Bronchial epithelial cell (primary cell): ENCODE results near the gene PRSS22. TPM values are rescaled to one million over a fixed set of nuclear protein-coding genes. Genes with fewer than 3 reads are reported as not detected.
"Not testable (repeated sequence)": the region's sequence is repeated elsewhere in the genome, so short reads cannot be mapped to it uniquely, and the experiment has no call there.

Source experiments
- DNase-seq: peaks from one replicate; pipeline ENCODE4 v3.0.0-alpha.2; 2010; ENCODE audit warnings: low read depth
- FAIRE-seq: peaks from 2 replicates; lab custom pipeline; 2011; peaks lifted over from hg19 to GRCh38; lab: Jason Lieb, UNC
- H3K27me3 ChIP-seq: 2 replicates; pipeline ENCODE4 v1.5.1; 2011; ENCODE audit warnings: low read length; ENCODE audit not compliant: control insufficient read depth, insufficient read depth
- H3K36me3 ChIP-seq: 2 replicates; pipeline ENCODE4 v1.5.1; 2011; ENCODE audit warnings: low read length; ENCODE audit not compliant: control insufficient read depth, insufficient read depth
- H3K4me3 ChIP-seq: 2 replicates; pipeline ENCODE4 v1.5.1; 2011; ENCODE audit warnings: mild to moderate bottlenecking, low read depth, low read length, control low read depth
- total RNA-seq: library from RNA; depleted of rRNA; stranded (reverse); fragments of >200 nt; gene quantifications from 2 replicates; pipeline ENCODE4 v1.2.1, GENCODE V29; 2014
- TF ChIP-seq, protein P1 (sequence below): IDR thresholded peaks from 2 replicates; pipeline ENCODE4 v1.5.1; 2011; ENCODE audit warnings: mild to moderate bottlenecking, moderate library complexity, low read length, control low read depth, inconsistent platforms; ENCODE audit not compliant: insufficient read depth, severe bottlenecking

The PRSS22 gene, protein sequence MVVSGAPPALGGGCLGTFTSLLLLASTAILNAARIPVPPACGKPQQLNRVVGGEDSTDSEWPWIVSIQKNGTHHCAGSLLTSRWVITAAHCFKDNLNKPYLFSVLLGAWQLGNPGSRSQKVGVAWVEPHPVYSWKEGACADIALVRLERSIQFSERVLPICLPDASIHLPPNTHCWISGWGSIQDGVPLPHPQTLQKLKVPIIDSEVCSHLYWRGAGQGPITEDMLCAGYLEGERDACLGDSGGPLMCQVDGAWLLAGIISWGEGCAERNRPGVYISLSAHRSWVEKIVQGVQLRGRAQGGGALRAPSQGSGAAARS
- total RNA-seq: 9.2 and 16.9 TPM in 2 replicates

DNA sequence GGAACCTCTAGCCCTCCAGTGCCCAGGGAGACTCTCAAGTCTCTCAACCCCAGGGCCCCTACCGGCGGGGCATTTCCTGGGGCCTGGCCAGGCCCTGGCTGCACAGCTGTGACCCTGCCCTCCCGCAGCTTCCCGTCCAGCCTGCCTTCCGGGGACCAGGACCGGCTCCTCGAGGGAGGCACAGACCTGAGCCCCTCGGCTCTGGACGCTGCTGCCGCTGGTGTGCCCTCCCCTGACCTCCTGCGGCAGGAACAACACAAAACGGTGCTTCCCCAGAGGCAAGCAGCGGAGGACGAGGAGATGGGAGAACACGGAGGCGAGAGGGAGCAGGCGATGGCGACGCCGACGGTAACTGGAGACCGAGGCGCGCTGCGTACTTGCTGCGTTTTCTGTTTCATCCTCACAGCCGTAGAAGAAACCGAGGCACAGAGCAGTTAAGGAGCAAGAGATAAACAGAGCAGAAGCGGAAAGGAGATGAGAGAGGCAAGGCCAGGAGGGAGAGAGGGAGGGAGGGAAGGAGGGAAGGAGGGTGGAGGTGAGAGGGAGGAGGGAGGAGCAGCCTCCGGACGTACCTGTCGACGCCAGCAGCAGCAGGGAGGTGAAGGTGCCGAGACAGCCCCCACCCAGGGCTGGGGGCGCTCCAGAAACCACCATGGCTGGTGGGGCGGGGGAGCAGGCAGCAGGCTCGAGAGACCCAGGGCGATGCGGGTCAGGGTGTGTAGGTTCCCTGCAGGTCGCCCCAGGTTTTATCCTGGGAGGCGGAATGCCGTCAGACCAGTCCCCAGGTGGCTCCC lies at the start of gene PRSS22:
PRSS22 (minus strand) TSS at position 720 of the 794 bp plus-strand sequence; CDS start at position 654, 66 bp downstream.
- DNase-seq: peak; percentile 27
- H3K4me3 ChIP-seq: peak within 1 kb of the TSS; percentile 47
- TF ChIP-seq, protein P1, sequence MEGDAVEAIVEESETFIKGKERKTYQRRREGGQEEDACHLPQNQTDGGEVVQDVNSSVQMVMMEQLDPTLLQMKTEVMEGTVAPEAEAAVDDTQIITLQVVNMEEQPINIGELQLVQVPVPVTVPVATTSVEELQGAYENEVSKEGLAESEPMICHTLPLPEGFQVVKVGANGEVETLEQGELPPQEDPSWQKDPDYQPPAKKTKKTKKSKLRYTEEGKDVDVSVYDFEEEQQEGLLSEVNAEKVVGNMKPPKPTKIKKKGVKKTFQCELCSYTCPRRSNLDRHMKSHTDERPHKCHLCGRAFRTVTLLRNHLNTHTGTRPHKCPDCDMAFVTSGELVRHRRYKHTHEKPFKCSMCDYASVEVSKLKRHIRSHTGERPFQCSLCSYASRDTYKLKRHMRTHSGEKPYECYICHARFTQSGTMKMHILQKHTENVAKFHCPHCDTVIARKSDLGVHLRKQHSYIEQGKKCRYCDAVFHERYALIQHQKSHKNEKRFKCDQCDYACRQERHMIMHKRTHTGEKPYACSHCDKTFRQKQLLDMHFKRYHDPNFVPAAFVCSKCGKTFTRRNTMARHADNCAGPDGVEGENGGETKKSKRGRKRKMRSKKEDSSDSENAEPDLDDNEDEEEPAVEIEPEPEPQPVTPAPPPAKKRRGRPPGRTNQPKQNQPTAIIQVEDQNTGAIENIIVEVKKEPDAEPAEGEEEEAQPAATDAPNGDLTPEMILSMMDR: no peak
- H3K36me3 ChIP-seq: no peaks in the 10 kb centered on the region
- FAIRE-seq: no peak
- H3K27me3 ChIP-seq: no peaks in the 10 kb centered on the region

DNA sequence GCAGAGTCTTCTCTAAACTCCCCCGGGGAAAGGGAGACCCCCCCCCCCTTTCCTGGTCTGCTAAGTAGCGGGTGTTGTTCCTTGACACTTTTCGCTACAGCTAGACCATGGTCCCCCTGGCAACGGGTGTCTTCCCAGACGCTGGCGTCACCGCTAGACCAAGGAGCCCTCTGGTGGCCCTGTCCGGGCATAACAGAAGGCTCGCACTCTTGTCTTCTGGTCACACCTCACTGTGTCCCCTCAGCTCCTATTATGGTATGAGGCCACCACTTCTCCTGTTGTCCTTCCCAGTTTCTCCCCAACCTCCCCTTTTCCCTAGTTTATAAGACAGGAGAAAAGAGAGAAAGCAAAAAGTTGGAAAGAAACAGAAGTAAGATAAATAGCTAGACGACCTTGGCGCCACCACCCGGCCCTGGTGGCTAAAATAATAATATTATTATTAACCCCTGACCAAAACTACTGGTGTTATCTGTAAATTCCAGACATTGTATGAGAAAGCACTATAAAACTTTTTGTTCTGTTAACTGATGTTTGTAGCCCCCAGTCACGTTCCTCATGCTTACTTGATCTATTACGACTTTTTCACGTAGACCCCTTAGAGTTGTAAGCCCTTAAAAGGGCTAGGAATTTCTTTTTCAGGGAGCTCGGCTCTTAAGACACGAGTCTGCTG lies 49.2 kb upstream of the PRSS22 start:
- FAIRE-seq, H3K27me3 ChIP-seq, DNase-seq, H3K4me3 ChIP-seq, H3K36me3 ChIP-seq: not testable (repeated sequence)
- TF ChIP-seq, protein P1: peak; percentile 60

DNA sequence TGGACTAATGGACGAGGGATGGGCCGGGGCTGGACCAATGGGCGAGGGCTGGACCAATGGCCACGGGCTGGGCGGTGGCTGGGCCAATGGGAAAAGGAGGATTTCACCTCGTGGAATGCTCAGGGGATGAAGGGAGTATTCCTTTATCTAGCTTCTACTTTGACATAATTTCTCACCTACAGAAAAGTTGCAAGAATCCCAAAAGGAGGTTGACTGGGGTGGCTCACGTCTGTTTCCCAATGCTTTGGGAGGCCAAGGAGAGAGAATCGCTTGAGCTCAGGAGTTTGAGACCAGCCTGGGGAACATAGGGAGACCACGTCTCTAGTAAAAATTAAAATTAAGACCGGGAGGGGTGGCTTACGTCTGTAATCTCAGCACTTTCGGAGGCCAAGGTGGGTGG lies 48.0 kb upstream of the PRSS22 start:
- Histone ChIP-seq H3K27me3 (no peaks in the 10 kb centered on the region), H3K4me3 (no peak overlapping the region), H3K36me3 (no peaks in the 10 kb centered on the region)
- DNase-seq: no peak
- FAIRE-seq: no peak
- TF ChIP-seq, protein P1: no peak

DNA sequence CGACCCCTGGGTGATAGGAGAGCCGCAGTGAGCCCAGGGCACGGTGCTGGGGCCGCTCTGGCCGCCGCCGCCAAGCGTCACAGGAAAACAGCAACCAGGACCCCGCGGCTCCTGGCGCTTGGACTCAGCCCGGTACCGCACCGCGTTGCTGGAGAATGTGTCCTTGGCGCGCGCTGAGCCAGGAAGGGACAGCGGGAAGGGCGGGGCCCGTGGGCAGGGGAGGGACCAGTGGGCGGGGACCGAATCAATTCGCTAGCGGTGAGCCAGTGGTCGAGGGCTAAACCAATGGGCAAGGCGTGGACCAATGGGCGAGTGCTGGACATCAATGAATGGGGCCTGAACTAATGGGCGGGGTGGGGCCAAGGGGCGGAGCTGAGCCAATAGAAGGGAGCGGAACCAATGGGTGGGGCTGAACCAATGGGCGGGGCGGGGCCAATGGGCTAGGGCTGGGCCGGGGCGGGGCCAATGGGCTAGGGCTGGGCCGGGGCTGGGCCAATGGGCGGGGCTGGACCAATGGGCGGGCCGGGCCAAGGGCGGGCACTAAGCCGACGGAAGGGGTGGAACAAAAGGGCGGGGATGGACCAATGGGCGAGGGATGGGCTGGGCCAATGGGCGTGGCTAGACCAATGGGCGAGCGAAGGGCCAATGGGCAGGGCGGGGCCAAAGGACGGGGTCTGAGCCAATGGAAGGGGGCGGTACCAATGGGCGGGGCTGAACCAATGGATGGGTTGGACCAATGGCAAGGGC lies 47.4 kb upstream of the PRSS22 start:
- DNase-seq (peak; percentile 95), FAIRE-seq (peak; percentile 52)
- Histone ChIP-seq H3K27me3 (no peaks in the 10 kb centered on the region), H3K4me3 (peak overlapping the region; percentile 62), H3K36me3 (no peaks in the 10 kb centered on the region)
- TF ChIP-seq, protein P1: no peak

DNA sequence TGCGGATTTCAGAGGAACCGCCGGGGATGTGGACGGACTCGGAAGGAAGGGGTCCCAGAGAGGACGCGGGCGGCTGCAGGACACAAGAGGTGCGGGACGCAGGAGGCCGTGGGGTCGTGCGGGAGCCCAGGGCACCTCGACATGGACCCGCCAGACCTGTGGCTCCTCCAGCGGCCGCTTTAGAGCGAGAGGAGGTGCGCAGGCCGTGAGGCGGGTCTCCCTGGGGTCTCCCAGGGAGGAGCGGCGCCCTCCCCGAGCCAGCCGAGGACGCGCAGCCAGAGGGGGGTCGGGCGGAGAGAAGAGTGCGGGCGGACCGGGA lies 46.9 kb upstream of the PRSS22 start:
- TF ChIP-seq, protein P1: no peak
- H3K27me3 ChIP-seq: no peaks in the 10 kb centered on the region
- H3K36me3 ChIP-seq: no peaks in the 10 kb centered on the region
- DNase-seq (no peak), FAIRE-seq (no peak)
- H3K4me3 ChIP-seq: peak overlapping the region; percentile 62
